NCI-H446 treated with DMSO at 0.1 percent for 48 hours (cell line): ENCODE results near the gene COL15A1.

Experiments used
- DNase-seq: peaks from one replicate; lab custom pipeline; 2025; lab: John Stamatoyannopoulos, UW

The COL15A1 gene

DNA sequence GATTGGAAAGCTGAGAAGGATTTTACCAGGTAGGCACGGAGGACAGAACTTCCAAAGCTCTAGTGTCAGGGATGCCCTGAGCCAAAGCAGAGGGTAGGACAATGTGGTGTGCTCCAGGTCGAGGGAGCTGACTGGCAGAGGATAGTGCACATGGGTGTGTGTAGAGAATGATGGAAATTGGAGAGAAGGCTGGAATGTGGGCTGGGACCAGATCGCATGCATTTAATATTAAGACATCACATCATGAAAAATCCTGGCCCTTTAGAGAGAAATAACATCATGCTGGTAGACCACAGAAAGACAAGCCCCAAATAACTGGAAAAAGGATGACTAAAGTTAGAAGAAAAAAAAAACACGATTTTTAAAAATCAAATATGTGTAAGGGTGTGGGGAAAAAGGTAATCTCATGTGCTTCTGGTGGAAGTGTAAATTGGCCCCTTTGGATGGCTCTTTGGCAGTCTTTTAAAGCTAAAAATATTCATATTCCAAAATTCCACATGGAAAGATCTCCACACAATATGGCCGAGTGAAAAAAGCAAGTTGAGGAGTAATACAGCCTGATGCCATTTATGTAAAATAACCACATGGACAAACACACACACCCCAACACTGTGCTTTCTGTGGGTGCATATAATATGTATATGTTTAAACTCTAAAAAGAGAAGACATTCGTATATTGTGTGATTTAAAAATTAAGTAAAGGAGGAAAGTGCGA lies 94.2 kb downstream of the COL15A1 start:
- DNase-seq = no peak

DNA sequence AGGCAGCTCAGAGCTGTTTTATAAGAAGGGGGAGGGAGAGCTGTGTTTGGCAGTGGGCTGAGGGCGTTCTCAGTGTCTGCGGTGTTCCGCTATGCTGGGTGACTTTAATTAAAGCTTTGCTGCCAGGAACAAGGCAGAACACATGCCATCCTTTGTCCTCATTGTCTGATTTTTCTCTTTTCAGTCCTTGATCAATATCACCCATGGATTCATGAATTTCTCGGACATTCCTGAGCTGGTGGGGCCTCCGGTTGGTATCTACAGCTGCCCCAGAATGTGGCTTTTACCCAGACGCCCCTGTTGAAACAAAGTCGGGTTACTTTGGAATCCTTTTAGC lies 94.7 kb downstream of the COL15A1 start:
- DNase-seq = no peak

DNA sequence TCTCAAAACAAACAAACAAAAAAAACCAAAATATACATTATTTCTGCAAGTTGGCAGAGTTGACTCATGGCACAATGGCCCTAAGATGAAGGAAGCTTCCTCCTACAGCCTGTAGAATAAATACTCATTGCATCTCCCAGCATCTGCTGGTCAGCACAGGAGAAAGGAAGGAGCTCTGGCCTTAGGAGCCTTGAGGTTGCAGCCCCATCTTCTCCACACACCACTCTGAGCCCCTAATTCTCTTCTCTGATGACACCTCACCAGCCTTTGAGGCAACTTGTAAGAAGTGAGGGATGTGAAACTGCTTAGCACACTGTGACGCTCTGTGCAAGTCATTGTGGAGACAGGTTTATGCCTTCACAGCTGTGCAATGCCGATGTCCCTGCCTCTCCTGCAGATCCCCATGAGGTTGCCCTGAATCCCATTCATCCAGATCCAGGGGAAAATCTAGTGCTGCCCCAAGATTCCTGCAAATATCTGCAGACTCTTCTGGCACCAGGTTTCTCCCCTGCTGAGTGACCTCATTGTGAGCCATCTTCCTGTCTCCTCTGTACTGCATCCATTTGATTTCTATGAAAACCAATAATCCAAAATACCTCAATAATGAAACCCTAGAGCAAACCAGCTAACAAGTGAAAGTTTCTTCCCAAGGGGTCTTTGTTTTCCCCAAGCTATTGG lies 95.9 kb downstream of the COL15A1 start:
- DNase-seq = no peak

DNA sequence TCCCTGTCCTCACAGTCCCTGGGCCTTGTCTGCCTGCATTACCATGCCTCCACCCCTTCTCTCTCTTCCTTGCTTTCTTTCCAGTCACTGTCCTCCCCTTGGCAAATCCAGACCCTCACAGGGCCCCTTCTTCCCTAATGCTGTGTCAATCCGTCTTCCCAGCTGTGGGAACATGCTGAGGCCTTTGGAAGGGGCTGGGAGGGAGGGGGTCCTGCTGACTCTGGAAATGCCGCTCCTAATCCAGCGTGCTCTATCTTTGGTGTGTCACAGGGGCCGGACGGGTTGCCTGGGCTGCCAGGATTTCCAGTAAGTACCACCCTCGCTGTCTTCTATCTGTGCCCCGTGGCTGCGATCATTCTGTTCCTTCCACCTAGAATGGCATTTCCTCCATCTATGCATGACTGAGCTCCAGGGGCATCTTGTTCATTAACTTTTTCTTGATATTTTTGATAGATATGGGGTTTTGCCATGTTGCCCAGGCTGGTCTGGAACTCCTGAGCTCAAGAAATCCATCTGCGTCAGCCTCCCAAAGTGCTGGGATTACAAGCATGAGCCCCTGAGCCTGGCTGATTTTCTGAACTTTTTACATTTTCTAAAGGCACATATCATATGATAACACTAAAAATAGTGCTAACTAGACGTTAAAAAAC lies 96.7 kb downstream of the COL15A1 start:
- no peak for DNase-seq

DNA sequence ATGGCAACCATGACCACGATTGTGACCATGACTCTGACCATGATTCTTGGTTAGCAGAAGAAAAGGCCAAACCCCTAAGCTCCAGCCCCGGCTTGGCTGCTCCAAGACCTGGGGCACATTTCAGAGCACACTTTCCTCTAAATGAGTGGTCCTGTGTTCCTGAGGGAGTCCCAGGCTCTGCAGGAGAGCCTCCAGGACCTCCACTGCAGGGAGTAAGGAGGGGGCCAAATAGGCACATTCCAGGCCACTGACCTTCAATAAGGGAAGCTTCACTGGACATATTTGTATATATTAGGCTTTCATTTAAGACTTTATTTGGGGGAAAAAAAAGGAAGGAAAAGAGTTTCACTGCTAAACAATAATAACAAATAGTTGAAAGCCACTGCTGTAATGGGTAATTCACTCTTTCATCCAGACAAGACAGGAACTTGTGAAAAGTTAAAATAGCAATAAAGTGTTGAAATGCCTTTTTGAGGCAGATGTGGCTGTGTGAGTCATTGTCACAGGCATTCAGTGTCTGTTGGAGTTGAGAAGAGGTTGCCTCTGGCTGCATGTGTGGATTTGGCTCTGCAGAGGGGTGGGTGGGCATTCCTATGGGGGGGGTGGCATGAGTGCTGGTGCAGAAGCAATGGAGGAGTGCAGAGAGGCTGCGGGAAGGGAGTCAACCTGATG lies 97.3 kb downstream of the COL15A1 start:
- DNase-seq = no peak

DNA sequence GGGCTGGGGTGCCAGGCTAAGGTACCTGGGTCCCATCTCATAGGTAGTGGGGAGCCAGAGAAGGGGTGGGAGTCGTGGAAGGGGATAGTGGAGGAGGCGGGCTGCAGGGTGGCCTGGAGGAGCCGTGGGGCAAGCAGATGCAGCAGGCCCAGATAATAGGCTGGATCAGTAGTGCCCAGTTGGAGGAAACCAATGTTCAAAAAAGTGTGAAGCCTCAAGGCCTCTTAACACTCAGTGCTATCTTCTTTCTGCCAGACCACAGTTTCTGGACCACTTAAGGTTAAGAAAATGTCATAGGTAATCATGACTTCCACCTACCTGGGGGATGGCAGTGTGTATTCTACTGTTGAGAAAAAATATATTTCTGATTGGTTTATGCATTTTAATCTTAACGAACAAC lies 97.9 kb downstream of the COL15A1 start:
- DNase-seq = no peak

DNA sequence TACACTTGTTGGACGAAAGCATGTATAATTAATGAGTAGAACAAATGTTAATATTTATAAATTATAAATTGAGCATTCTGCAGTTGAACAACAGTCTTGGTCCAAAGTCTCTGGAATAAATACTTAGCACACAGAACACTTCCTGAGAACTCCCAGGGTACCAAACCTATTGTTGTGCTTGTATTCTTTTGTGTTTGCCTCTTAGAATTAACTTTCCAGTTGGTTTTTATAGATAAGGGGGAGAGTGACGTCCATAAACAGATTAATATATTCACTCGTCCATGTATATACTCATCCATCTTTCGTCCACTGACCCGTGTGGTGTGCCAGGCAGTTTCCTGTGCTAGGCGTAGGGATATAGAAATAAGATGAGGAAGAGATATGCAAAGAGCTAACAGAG lies 98.9 kb downstream of the COL15A1 start:
- DNase-seq = no peak

DNA sequence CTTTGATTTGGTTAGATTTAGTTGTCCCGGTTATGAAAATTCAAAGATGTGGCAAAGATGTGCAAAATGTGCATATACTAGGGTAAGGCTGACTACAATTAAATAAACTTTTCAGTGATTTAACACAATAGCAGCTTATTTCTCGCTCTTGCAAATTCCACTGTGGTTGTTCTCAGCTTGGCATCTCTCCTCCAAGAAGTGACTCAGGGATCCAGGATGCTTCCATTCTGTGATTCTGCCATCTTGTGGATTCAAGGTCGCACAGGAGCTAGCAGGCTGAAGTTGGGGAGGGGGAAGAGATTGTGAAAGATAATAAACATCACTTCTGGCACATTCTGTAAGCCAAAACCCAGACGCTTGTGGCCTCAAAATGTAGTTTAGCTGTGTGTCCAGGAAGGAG lies 101.1 kb downstream of the COL15A1 start:
- no peak for DNase-seq

DNA sequence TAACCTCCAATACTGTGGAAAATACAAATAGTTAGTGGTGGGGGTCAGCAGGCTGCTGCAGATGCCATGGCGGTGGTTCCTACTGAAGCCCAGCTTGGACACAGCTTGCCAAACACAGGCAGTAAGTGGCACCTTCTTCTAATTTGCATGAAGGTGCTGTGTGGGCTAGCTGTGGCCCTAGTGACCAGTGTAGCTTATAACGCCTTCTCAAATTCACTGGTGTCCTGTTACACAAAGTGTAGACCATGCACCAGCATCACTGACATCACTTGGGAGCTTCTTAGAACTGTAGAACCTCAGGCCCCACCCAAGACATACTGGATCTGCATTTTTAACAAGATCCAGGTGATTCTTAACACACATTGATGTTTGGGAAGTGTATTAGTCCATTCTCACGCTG lies 102.4 kb downstream of the COL15A1 start:
- no peak for DNase-seq

DNA sequence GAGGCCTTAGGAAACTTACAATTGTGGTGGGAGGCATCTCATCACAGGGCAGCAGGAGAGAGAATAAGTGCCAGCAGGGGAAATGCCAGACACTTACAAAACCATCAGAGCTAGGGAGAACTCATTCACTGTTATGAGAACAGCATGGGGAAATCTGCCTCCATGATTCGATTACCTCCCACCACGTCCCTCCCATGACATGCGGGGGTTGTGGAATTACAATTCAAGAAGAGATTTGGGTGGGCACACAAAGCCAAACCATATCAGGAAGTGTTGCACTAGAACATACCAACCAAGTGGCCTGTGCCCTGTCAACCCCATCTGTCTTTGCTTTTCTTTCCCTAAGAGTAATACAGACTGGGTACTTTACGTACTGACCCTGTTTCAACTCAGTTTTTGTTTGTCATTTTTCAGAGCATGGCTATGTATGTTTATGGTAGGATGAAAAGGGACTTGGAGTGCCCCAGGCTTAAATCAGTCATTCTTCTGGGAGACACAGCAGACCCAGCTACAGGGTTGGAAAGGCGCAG lies 102.9 kb downstream of the COL15A1 start:
- DNase-seq = no peak

DNA sequence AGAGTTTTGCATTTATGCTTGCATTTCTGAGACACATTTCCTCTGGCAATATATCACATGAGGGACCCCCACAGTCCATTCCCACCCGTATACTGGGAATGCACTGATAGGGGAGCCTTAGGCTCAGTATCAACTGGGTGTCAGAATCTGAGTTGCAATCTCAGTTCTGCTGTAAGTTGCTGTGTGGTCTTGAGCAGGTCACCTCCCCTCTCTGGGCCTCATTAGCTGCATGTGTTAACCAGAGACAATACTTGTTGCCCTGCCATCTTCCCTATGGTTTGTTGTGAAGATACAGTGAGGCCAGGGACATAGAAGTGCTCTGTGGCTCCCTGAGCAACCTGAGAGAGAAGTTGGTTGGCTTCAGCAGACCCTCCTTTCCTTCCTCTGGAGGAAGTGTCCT lies 105.5 kb downstream of the COL15A1 start:
- DNase-seq = no peak

DNA sequence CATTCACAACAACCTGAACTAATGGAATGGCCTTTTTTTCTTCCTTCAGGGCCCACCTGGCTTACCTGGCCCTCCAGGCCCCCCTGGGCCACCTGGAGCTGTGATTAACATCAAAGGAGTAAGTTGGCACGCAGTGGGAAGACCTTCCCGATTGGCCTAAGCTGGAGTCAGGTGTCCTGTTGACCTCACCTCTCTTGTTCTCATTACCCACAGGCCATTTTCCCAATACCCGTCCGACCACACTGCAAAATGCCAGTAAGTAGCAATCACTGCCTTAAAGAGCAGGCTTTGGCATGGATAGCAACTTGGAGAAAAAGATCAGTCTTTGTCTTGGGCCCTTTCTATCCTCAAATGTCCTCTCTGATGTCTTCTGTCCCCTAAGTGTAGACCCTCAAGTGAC lies 105.9 kb downstream of the COL15A1 start:
- DNase-seq = no peak

DNA sequence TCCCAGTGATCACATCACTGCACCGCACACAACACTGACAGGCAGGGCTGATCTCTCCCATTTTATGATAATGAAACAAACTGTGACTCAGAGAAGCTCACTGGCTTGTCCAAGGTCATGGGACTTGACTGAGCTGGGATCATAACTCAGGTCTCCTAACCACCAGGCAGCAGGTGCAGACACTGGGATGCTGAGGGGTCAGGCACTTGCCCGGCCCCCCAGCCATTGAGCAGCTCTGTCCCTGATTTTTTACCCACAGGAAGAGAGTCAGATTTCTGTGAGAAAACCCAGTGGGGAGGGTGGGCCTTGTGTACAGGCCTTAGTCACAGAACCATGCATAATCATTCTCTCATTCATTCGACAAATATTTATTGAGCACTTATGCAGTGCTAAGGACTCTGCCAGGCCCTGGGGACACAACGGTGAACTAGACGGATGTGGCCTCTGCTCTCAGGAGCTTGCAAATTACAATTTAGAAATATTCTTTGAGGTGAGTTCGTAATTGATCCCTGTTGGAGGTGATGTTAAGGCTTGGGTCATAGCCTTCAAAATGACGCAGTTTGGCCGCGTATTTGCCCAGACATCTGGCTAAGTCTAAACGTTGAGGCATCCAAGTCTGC lies 106.7 kb downstream of the COL15A1 start:
- DNase-seq = no peak

DNA sequence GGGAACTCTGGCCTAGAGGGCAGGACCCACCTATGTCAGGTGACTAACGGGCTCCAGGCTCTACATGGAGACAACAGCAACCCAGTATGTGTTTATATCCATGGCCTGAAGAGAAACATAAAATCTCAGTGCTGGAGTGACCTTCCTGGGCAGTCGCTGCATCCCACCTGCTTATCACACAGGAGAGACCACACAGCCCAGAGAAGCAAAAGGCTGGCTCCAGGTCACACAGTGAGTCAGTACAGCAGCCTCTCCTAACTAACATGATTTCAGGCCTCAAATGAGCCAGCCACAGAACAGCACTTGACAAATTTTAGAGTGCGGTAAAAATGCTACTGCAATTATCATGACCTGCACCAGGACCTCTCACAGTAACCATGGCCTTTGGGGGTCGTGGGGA lies 107.2 kb downstream of the COL15A1 start:
- no peak for DNase-seq

DNA sequence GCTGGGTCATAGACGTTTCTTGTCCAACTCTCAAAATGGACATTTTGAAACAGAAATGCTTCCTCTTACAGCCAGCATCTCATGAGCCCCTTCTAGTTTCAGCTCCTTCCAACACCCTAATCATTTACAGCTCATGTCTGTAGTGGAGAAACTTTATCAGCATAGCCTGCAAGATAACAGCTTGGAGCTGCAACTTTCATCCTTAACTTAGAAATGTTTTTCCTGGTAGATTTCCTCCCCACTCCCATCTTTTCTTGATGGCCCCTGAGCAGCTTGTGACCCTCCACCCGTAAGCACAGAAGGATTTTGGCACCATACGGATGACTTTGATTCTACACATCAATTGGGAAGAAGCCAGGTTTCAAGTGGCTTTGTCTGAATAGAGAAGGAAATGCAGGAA lies 107.7 kb downstream of the COL15A1 start:
- no peak for DNase-seq

DNA sequence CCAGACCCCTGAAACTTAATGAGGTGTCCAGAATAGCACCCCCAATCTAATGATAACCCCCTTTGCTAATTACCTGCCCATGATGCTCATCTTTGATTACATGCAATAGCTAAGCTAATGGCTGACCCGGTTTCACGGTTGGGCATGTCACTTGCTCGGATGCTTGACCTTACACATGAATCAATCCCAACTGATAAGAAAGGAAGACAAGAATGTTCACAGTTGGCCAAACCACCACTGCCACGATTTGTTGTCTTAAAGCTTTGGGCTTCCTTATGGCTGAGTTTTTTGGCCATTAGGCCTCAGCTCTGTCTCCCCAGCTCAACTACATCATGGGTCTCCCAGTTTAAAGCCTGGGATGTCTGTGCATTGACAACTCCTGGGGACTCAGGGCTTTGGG lies 108.1 kb downstream of the COL15A1 start:
- DNase-seq = no peak

DNA sequence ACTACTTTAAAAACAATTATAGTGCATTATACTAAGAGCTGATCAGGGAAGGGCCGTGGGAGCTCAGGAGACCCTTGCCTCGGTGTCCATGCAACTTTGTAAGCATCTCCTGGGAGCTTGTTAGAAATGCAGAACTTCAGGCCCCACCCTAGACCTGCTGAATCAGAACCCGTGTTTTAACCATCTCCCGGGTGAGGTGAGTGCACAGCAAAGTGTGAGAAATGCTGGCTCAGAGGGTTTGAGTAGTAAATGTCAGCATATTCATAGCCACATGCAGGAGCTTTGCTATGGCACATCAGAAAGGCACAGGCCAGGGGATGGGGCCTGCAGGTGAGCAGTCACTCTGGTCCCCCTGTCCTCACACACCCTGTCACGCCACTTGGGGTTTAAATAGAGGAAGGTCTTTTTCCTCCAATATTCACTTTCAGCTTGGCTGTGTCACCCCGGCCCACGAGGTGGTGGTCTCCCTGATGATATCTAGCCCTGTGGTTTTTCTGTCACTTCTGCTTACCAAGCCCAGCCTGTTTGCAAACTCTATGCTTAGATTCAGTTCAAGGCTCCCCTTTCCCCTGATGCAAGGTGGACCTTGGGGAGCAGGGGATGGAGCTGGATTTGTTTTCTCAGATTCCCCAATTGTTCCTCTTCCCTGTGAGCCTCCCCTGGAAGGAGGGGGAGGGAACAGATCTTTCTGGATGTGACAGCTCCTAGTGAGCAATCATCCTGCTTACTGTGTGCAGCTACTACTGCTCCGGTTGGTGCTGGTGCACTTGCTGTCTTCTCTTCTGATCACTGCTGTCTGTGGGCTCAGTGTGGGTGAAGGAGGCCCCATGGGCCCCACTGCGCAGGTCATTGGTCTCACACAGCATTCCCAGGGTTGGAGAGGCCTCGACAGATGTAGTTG lies 109.4 kb downstream of the COL15A1 start:
- DNase-seq = no peak

DNA sequence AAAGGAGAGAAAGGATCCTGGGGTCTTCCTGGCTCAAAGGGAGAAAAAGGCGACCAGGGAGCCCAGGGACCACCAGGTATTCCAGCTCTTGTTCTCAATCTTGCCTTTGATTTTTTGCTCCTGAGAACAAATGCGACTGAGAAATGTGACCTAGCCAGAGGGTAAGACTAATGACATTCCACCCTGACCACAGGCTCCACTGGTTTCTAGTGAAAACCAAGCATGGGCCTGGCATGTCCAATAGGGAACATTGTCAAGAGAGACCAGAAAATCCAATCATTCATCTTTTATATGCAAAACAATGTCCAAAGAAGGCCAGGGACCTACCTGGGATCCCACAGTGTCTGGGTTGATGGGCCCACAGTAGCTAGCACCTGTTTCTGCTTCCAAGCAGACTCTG lies 110.9 kb downstream of the COL15A1 start:
- DNase-seq = no peak

DNA sequence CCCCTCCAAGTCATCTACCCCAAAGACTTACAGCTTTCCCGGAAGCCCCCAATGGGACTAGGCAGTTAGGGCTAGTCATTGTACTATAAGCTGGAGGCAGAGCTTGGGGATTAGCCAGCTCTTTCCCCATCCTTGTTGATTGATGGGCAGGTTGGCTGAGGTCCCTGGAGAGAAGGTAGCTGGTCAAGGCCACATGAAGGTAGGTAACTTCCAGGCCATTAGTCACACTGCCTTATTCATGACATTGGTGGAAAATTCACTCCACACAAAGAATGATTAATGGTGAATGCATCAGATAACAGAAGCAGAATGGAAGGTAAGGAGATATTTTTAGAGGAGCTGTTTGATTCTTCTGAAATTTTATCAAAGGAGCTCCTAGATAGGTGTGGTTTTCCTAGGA lies 111.7 kb downstream of the COL15A1 start:
- DNase-seq = no peak

DNA sequence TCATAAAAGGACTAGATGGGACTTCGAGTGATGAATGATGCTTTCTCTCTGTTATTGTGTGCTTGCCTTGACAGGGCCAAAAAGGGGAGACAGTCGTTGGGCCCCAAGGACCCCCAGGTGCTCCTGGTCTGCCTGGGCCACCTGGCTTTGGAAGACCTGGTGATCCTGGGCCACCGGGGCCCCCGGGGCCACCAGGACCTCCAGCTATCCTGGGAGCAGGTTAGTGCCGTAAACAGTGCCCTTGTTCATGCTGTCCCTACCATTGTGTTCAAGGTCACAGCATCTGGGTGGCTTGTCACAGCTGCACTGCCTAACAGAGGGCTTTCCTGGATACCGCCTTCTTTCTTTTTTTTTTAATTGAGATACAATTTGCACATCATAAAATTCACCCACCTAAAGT lies 112.5 kb downstream of the COL15A1 start:
- no peak for DNase-seq
